MCF 10A (cell line): ENCODE results near the gene PRMT3. TPM values are rescaled to one million over a fixed set of nuclear protein-coding genes. Genes with fewer than 3 reads are reported as not detected.
A peak's percentile ranks its signal among the peaks of the same experiment; 100 is the strongest.
"Not testable (repeated sequence)": the region's sequence is repeated elsewhere in the genome, so short reads cannot be mapped to it uniquely, and the experiment has no call there.

ENCODE experiments used
- BruUV-seq: library from RNA; stranded (reverse); fragments of 400-500 nt; replicated peaks from 2 replicates; lab custom pipeline; 2021; lab: Mats Ljungman, UMichigan
- CTCF ChIA-PET: fragments of 300-600 bp; sonication (Branson Sonifier 250); formaldehyde crosslinking; extraction: SDS; loops from one replicate; lab custom pipeline; 2021; ENCODE audit warnings: antibody characterized with exemption, inconsistent platforms; lab: Yijun Ruan, JAX
- POLR2A ChIA-PET: fragments of 300-600, 350-650 bp; sonication (Branson Sonifier 250); formaldehyde crosslinking; extraction: SDS; loops from one replicate; lab custom pipeline; 2020; ENCODE audit warnings: antibody characterized with exemption, inconsistent platforms; lab: Yijun Ruan, JAX
- DNase-seq: peaks from one replicate; pipeline ENCODE4 v3.0.0-alpha.2; 2018; ENCODE audit not compliant: unreplicated experiment
- H3K27ac Mint-ChIP-seq: one replicate; pipeline ENCODE4 v1.8.0; 2022; ENCODE audit warnings: mild to moderate bottlenecking, low read depth, mixed read lengths; ENCODE audit not compliant: unreplicated experiment
- H3K27me3 Mint-ChIP-seq: one replicate; pipeline ENCODE4 v1.8.0; 2022; ENCODE audit warnings: mixed read lengths; ENCODE audit not compliant: insufficient read depth, unreplicated experiment
- H3K36me3 Mint-ChIP-seq: one replicate; pipeline ENCODE4 v1.8.0; 2022; ENCODE audit warnings: mild to moderate bottlenecking, moderate library complexity, mixed read lengths; ENCODE audit not compliant: insufficient read depth, unreplicated experiment
- H3K4me1 Mint-ChIP-seq: one replicate; pipeline ENCODE4 v1.8.0; 2022; ENCODE audit warnings: mixed read lengths; ENCODE audit not compliant: insufficient read depth, unreplicated experiment
- H3K4me3 Mint-ChIP-seq: one replicate; pipeline ENCODE4 v1.8.0; 2022; ENCODE audit warnings: mild to moderate bottlenecking, moderate library complexity, mixed read lengths; ENCODE audit not compliant: unreplicated experiment
- H3K9me3 Mint-ChIP-seq: one replicate; pipeline ENCODE4 v1.8.0; 2022; ENCODE audit warnings: mixed read lengths; ENCODE audit not compliant: unreplicated experiment
- intact Hi-C: fragments of 100-400 bp; cut with micrococcal nuclease; formaldehyde crosslinking; loops from 2 replicates; pipeline ENCODE4 v1.14.1; 2022
- total RNA-seq: library from RNA; stranded (reverse); gene quantifications from 2 replicates; pipeline ENCODE4 v1.2.3, GENCODE V29; 2022
- TF ChIP-seq, protein P1 (sequence below): fragments of 200-600 bp; IDR thresholded peaks from one replicate; pipeline ENCODE4 v1.8.0; 2022; ENCODE audit warnings: antibody characterized with exemption, mild to moderate bottlenecking; ENCODE audit not compliant: unreplicated experiment

The PRMT3 gene
- total RNA-seq, 1 experiment from 2014 or later: 60.1 TPM

DNA sequence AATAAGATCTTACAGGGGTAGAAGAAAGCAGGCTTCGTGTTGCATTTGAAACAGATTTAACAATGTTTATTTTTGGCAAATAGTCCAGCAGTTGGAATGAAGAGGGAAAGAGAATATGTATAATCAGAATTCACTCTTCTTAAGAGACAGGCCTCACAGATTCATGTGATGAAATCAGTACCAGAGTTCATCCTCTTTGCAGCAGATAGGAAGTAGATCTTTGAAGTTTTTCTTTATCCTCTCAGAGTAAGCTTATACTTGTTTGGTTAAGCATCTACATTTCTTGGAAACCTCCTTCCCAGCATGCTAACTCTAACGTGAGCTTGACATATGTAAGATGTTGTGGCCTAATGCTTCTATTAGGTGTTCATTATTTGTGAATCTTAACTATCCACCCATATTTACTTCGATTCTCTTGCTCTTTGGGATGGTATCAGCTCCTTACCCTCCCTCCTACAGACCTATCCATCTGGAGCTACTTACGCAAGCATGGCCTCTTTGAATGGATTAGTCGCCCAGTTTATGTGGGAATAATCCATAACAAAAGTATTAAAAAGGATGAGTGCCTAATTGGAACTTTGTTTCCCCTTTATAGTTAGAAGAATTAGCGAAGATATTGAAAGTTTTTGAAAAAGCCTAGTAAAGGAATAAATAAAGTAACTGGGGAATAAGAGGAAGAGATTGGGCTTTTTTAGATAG, 80.1 kb downstream of the PRMT3 start:
- intact Hi-C loops: no loop called here
- TF ChIP-seq, protein P1, sequence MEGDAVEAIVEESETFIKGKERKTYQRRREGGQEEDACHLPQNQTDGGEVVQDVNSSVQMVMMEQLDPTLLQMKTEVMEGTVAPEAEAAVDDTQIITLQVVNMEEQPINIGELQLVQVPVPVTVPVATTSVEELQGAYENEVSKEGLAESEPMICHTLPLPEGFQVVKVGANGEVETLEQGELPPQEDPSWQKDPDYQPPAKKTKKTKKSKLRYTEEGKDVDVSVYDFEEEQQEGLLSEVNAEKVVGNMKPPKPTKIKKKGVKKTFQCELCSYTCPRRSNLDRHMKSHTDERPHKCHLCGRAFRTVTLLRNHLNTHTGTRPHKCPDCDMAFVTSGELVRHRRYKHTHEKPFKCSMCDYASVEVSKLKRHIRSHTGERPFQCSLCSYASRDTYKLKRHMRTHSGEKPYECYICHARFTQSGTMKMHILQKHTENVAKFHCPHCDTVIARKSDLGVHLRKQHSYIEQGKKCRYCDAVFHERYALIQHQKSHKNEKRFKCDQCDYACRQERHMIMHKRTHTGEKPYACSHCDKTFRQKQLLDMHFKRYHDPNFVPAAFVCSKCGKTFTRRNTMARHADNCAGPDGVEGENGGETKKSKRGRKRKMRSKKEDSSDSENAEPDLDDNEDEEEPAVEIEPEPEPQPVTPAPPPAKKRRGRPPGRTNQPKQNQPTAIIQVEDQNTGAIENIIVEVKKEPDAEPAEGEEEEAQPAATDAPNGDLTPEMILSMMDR: no peak
- H3K27me3 Mint-ChIP-seq: no peaks in the 10 kb centered on the region
- H3K27ac Mint-ChIP-seq: peak overlapping the region; percentile 36
- BruUV-seq: no TSS peak
- no peak for DNase-seq
- ChIA-PET CTCF (interaction anchor here (0.6 to 1.2 kb wide), 3 partner anchors 10 to 142 kb away, joined by 3 to 5 read pairs (median 4); no protein-coding TSS in a partner anchor), POLR2A (interaction anchor here (0.6 to 1.1 kb wide), 2 partner anchors 34 to 83 kb away, joined by 3 read pairs; no protein-coding TSS in a partner anchor)
- no peaks in the 10 kb centered on the region for H3K9me3 Mint-ChIP-seq
- H3K4me3 Mint-ChIP-seq: no peak overlapping the region
- H3K36me3 Mint-ChIP-seq: peaks cover 32% of the 10 kb centered on the region
- no peaks in the 10 kb centered on the region for H3K4me1 Mint-ChIP-seq

DNA sequence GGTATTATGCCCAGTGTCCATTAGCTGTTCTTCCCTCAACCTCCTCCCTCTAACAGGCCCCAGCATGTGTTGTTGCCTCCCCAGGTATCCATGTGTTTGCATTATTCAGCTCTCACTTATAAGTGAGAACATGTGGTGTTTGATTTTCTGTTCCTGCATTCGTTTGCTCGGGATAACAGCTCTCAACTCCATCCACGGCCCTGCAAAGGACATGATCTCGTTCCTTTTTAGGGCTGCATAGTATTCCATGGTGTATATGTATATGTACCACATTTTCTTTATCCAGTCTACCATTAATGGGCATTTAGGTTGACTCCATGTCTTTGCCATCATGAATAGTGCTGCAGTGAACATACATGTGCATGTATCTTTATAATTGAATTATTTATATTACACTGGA, 82.8 kb downstream of the PRMT3 start:
- TF ChIP-seq, protein P1: no peak
- intact Hi-C loops: no loop called here
- no peak for DNase-seq
- ChIA-PET POLR2A (interaction anchor here (1.3 kb wide), 1 partner anchor 18 kb away, joined by 5 read pairs; no protein-coding TSS in a partner anchor), CTCF (interaction anchor here (0.6 kb wide), 1 partner anchor 417 kb away, joined by 4 read pairs; no protein-coding TSS in a partner anchor)
- BruUV-seq: no TSS peak
- Mint-ChIP-seq H3K27ac (no peak overlapping the region), H3K4me1 (peaks cover 17% of the 10 kb centered on the region), H3K27me3 (no peaks in the 10 kb centered on the region), H3K4me3 (no peak overlapping the region), H3K9me3 (no peaks in the 10 kb centered on the region), H3K36me3 (peaks cover 13% of the 10 kb centered on the region)

DNA sequence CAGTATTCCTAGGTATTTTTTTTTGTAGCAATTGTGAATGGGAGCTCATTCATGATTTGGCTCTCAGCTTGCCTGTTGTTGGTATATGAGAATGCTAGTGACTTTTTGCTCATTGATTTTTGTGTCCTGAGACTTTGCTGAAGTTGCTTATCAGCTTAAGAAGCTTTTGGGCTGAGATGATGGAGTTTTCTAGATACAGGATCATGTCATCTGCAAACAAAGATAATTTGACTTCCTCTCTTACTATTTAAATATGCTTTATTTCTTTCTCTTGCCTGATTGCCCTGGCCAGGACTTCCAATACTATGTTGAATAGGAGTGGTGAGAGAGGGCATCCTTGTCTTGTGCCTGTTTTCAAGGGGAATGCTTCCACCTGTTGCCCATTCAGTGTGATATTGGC, 84.4 kb downstream of the PRMT3 start:
- not testable (repeated sequence) for BruUV-seq

DNA sequence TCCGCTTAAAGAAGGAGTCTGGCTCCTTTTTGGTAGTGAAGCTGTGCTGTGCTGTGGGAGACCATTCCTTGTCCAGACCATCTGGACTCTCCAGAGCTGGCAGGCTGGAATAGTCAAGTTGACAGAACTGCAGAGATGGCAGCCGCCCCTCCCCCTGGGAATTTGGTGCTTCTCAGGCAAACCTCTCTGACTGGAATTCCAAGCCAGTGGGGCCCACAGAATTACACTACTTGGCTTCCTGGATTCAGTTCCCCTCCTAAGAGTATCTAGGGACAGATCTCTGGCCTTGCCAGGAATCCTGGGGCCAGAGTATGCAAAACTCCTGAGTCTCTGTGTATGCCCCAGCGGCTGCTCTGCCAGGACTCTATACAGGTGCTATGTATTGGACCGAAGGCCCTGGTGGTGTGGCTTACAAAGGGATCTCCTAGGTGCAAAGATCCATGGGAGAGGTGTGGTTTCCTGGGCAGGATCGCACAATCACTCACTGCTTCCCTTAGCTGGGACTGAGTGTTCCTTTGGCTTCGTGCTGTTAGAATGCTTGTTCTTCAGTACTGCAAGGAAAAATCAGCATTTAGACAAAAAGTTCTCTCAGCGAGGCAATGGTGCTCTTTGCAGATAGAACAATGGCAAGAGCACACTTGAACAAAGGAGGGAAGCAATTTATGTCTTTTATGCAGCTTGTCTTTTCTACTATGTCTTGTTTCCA, 86.8 kb downstream of the PRMT3 start:
- TF ChIP-seq, protein P1: no peak
- Mint-ChIP-seq H3K27me3 (no peaks in the 10 kb centered on the region), H3K9me3 (no peaks in the 10 kb centered on the region), H3K4me1 (peaks cover 26% of the 10 kb centered on the region), H3K36me3 (peaks cover 10% of the 10 kb centered on the region), H3K27ac (peak overlapping the region; percentile 87), H3K4me3 (peak overlapping the region; percentile 45)
- intact Hi-C loops: no loop called here
- DNase-seq: peak; percentile 41
- CTCF ChIA-PET: interaction anchor here (0.9 kb wide), 1 partner anchor 26 kb away, joined by 3 read pairs; no protein-coding TSS in a partner anchor
- POLR2A ChIA-PET: interaction anchor here (1.0 to 1.4 kb wide), 2 partner anchors 77 to 106 kb away, joined by 3 read pairs; no protein-coding TSS in a partner anchor
- no TSS peak for BruUV-seq

More for the DNA sequence above, 84.4 kb downstream of the PRMT3 start:
- DNase-seq, intact Hi-C loops, H3K9me3 Mint-ChIP-seq, H3K4me3 Mint-ChIP-seq, H3K36me3 Mint-ChIP-seq, H3K27ac Mint-ChIP-seq, H3K27me3 Mint-ChIP-seq: not testable (repeated sequence)
- H3K4me1 Mint-ChIP-seq: peaks cover 19% of the 10 kb centered on the region
- ChIA-PET POLR2A (interaction anchor here (0.6 to 1.3 kb wide), 2 partner anchors 10 to 20 kb away, joined by 3 to 5 read pairs; no protein-coding TSS in a partner anchor), CTCF (interaction anchor here (0.7 to 1.3 kb wide), 2 partner anchors 138 to 605 kb away, joined by 3 read pairs; no protein-coding TSS in a partner anchor)
